HG03045 (cell line): ENCODE measurements around the gene PTBP2.
"Not testable (repeated sequence)": the region's sequence is repeated elsewhere in the genome, so short reads cannot be mapped to it uniquely, and the experiment has no call there.

Experiments
- ATAC-seq: cut with Tn5 transposase; IDR thresholded peaks from one replicate; pipeline ENCODE4 v1.9.1; 2021; ENCODE audit warnings: mild to moderate bottlenecking, moderate library complexity; ENCODE audit not compliant: unreplicated experiment

PTBP2 gene

DNA sequence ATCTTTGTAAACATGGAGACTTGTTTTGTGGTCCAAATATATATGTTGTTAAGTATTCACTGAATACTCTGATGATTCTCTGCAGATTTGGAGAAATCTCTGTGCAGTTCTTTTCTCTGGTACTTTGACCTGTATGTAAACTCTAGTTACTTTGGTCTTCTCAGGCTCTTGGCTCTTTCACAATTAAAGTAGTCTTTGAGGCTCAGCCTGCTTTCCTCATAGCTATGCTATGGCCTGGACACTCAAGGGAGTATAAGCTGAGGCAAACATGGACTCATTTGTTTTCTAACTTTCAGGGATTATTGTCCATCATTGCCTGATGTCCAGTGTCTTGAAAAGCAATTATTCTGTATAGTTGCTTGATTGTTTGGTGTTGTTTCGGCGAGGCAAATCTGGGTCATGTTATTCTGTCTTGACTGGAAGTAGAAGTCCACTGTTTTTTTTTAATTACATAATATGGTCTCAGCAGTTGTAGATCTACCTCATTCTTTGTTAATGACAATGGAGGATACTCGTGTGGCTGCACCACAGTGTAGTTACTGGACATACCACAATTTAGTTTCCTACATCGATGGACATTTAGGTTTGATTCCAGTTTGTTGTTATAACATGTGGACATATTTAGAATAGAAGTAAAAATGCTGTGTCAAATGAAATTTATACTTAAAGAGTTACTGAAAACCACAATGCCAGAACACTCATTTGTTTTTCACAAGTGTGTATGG is 9.2 kb downstream of the PTBP2 start:
- no peak for ATAC-seq

DNA sequence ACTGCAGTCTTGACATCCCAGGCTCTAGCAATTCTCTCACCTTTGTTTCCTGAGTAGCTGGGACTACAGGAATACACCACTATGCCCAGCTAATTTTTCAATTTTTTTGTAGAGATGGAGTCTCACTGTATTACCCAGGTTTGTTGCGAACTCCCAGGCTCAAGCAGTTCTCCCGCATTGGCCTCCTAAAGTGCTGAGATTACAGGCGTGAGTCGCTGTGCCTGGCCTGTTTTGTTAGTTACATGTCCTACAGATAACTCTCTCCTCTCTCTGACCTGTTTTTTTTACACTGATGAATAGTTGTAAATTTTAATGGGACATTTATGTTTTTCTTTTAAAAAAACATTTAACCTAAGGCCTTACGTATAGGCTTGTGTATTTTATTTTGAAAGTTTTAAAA is 19.8 kb downstream of the PTBP2 start:
- ATAC-seq: no peak

GRCh38 chr1:96746440-96747420 is 25.1 kb downstream of the PTBP2 start:
- ATAC-seq: no peak

DNA sequence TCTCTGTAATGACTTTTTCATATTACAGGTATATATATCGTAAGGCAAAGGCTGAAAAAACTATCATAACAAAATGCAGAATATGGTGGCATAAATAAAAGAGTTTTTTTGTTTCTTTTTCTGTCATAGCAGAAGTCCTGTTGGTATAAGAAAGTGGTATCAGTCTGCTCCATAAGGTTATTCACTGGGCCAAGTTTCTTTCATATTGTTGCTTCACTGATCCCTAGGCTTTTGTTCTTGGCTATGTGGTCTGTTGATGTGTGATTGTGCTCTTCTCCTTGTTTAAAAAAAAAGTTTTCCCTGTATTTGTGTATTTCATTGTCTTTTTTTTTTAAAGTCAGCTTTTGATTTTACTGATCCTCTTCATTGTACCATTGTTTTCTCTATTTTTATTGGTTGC is 26.0 kb downstream of the PTBP2 start:
- ATAC-seq: no peak

- ATAC-seq: no peak
Measured at GRCh38 chr1:96748078-96748477, 26.5 kb downstream of the PTBP2 start.

DNA sequence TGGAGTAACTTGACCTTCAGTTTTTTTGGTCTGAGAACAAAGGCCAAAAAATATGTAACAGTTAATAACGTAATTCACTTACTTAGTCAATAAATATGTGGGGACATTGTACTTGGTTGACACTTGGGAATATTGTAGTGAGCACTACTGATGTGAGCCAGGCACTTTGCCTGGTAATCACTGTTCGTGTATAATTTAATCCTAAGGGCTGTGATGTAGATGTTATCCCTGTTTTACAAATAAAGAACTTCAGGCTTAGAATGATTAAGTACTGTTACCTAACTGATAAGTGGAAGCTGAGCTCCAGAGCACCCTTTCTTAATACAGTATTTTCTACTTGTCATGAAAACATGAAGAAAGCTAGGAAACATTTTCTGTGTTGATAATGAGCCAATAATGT is 28.0 kb downstream of the PTBP2 start:
- ATAC-seq: no peak

DNA sequence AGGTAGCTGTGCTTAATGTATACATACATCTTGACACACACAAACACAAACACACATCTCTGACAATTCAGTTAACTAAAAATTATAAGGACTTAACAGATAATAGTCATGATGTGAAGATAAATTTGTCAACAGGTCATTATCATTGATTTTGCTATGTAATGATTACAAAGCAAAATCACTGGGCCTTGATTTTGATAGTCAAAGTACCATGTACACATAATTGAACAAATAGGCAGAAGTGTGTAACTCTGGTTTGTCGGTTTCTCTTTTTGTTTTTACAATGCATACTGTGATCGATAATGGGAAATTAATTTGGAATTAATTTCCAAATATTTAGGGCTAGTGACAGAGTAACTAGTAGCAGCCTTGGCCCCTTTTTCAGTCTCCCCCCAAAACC is 30.8 kb downstream of the PTBP2 start:
- no peak for ATAC-seq

- no peak for ATAC-seq
Measured at GRCh38 chr1:96756789-96757188, 35.2 kb downstream of the PTBP2 start.

GRCh38 chr1:96762586-96762985 is 41.0 kb downstream of the PTBP2 start:
- ATAC-seq: not testable (repeated sequence)

DNA sequence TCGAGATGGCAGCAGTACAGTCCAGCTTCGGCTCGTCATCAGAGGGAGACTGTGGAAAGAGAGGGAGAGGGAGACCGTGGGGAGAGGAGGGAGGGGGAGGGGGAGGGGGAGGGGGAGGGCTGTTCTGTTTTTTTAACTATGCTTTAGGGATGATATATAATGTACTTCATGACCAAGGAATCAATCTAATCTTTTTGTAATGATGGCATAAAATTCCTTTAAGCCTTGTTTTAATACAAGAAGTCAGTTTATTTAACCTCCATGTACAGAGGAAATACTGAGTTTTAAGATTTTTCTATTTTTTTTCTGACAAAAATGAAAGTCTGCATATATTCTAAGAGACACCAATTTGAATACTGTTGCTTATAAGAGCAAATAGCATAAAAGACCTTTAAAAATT is 41.9 kb downstream of the PTBP2 start:
- no peak for ATAC-seq

- ATAC-seq: no peak
Measured at GRCh38 chr1:96764469-96764868, 42.9 kb downstream of the PTBP2 start.

DNA sequence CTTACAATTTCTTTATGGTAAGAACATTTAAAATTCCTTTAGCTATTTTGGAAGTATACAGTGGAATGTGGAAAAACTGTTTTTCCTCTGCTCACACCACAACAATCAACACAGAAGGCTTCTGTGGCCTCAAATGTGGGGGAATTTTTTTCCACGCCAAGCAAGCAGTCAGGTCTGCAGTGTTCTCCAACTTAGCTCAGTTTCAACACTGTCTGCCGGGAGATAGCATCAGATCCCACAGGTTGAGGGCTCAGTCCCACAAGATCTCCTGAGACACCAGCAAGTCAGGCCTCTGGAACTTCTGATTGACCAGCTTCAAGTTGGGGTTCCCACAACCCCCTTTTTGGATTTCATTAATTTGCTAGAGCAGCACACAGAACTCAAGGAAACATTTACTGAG is 50.3 kb downstream of the PTBP2 start:
- ATAC-seq: no peak

- ATAC-seq: no peak
Measured at GRCh38 chr1:96772349-96772748, 50.8 kb downstream of the PTBP2 start.

- no peak for ATAC-seq
Measured at GRCh38 chr1:96772972-96773371, 51.4 kb downstream of the PTBP2 start.

- no peak for ATAC-seq
Measured at GRCh38 chr1:96782206-96782605, 60.6 kb downstream of the PTBP2 start.

GRCh38 chr1:96782856-96783255 is 61.3 kb downstream of the PTBP2 start:
- ATAC-seq: no peak

GRCh38 chr1:96790599-96790998 is 69.0 kb downstream of the PTBP2 start:
- no peak for ATAC-seq

- ATAC-seq: no peak
Measured at GRCh38 chr1:96792220-96792619, 70.6 kb downstream of the PTBP2 start.

DNA sequence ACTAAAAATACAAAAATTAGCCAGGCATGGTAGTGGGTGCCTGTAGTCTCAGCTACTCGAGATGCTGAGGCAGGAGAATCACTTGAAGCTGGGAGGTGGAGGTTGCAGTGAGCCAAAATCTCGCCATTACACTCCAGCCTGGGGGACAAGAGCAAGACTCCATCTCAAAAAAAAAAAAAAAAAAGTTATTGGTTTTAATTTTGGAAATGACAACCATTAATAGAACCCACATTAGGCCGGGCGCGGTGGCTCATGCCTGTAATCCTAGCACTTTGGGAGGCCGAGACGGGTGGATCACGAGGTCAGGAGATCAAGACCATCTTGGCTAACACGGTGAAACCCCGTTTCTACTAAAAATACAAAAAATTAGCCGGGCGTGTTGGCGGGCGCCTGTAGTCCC is 80.1 kb downstream of the PTBP2 start:
- ATAC-seq: not testable (repeated sequence)

DNA sequence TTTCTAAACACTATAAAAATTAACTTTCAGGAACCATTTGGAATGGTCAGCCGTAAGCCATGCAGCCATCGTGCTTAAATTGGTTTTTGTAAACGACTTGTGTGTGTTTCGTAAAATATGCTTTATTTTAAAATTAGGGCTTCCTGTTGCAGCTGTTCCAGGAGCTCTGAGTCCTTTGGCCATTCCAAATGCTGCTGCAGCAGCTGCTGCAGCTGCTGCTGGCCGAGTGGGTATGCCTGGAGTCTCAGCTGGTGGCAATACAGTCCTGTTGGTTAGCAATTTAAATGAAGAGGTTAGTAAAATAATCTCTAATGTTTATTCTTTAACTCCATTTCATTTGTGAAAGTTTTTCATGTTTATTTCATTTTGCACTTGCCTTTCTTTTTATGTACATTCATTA is 83.1 kb downstream of the PTBP2 start:
- ATAC-seq: no peak

DNA sequence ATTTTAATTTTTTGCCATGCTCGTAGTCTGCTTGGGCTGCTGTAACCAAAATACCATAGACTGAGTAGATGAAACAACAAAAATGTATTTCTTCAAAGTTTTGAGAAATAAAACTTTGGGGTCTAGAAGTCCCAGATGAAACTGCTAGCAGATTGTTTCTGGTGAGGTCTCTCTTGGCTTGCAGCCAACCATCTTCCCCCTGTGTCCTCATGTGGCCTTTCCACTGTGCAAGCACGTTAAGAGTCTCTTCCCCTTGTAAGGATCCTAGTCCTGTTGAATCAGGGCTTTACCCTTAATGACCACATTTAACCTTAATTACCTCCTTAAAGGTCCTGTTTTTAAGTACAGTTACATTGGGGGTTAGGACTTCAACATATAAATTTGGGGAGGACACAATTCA is 86.6 kb downstream of the PTBP2 start:
- no peak for ATAC-seq

- no peak for ATAC-seq
Measured at GRCh38 chr1:96815914-96816313, 94.3 kb downstream of the PTBP2 start.
